HepG2 (cell line): ENCODE results near the gene GADD45B. TPM values are rescaled to one million over a fixed set of nuclear protein-coding genes. Genes with fewer than 3 reads are reported as not detected.

Experiments
- AGO2 ChIP-seq: fragments of 200-400 bp; formaldehyde crosslinking; optimal IDR thresholded peaks from 2 replicates; pipeline ENCODE3; 2017; ENCODE audit warnings: mild to moderate bottlenecking, low read depth, low read length, moderate library complexity
- ATM ChIP-seq: fragments of 450-650 bp; IDR thresholded peaks from 2 replicates; pipeline ENCODE4 v1.7.1; 2017; ENCODE audit warnings: mild to moderate bottlenecking, borderline replicate concordance
- E2F5 ChIP-seq: sonication (generic); formaldehyde crosslinking; conservative IDR thresholded peaks from 2 replicates; pipeline ENCODE4 v1.4.0; 2020; ENCODE audit warnings: missing genetic modification reagents
- JUNB ChIP-seq: sonication (generic); formaldehyde crosslinking; IDR thresholded peaks from 2 replicates; pipeline ENCODE4 v1.8.0; 2022; ENCODE audit warnings: missing genetic modification reagents, mild to moderate bottlenecking, borderline replicate concordance
- MTF1 ChIP-seq: sonication (generic); formaldehyde crosslinking; IDR thresholded peaks from 2 replicates; pipeline ENCODE4 v1.5.0; 2020; ENCODE audit warnings: missing genetic modification reagents
- NFIB ChIP-seq: sonication (generic); formaldehyde crosslinking; IDR thresholded peaks from 2 replicates; pipeline ENCODE4 v1.9.0; 2021; ENCODE audit warnings: missing genetic modification reagents, mild to moderate bottlenecking, borderline replicate concordance
- PHF8 ChIP-seq: sonication (generic); formaldehyde crosslinking; IDR thresholded peaks from 2 replicates; pipeline ENCODE4 v1.5.0; 2020; ENCODE audit warnings: missing genetic modification reagents
- RFX1 ChIP-seq: fragments of 450-650 bp; IDR thresholded peaks from 2 replicates; pipeline ENCODE4 v1.6.1; 2017
- SIN3A ChIP-seq: IDR thresholded peaks from 2 replicates; pipeline ENCODE4 v1.6.1; 2011; ENCODE audit warnings: low read depth, mild to moderate bottlenecking, control low read depth, low read length, borderline replicate concordance
- SIN3B ChIP-seq: fragments of 150-350 bp; IDR thresholded peaks from 2 replicates; pipeline ENCODE4 v1.6.1; 2014; ENCODE audit warnings: low read length
- ZFP1 ChIP-seq: IDR thresholded peaks from 2 replicates; pipeline ENCODE4 v1.6.1; 2016
- ZFP36L1 ChIP-seq: sonication (generic); formaldehyde crosslinking; IDR thresholded peaks from 2 replicates; pipeline ENCODE4 v1.8.0; 2022; ENCODE audit warnings: mild to moderate bottlenecking, missing genetic modification reagents, moderate library complexity
- ZNF180 ChIP-seq: sonication (generic); formaldehyde crosslinking; IDR thresholded peaks from 2 replicates; pipeline ENCODE4 v1.4.0; 2020; ENCODE audit warnings: low read depth, missing genetic modification reagents, borderline replicate concordance
- ZNF503 ChIP-seq: sonication (generic); formaldehyde crosslinking; IDR thresholded peaks from 2 replicates; pipeline ENCODE4 v1.4.0; 2020; ENCODE audit warnings: missing genetic modification reagents
- ZNF530 ChIP-seq: sonication (generic); formaldehyde crosslinking; IDR thresholded peaks from 2 replicates; pipeline ENCODE4 v1.5.0; 2020; ENCODE audit warnings: low read depth, mild to moderate bottlenecking, missing genetic modification reagents
- ZNF607 ChIP-seq: sonication (generic); formaldehyde crosslinking; IDR thresholded peaks from 2 replicates; pipeline ENCODE4 v1.5.1; 2020; ENCODE audit warnings: missing genetic modification reagents, mild to moderate bottlenecking, borderline replicate concordance
- ZNF609 ChIP-seq: sonication (generic); formaldehyde crosslinking; IDR thresholded peaks from 2 replicates; pipeline ENCODE4 v1.4.0; 2020; ENCODE audit warnings: mild to moderate bottlenecking, missing genetic modification reagents, borderline replicate concordance
- ZNF614 ChIP-seq: IDR thresholded peaks from 2 replicates; pipeline ENCODE4 v1.6.1; 2018; ENCODE audit warnings: missing biosample characterization, missing genetic modification reagents, inconsistent platforms, borderline replicate concordance
- ZNF660 ChIP-seq: sonication (generic); formaldehyde crosslinking; IDR thresholded peaks from 2 replicates; pipeline ENCODE4 v1.5.1; 2020; ENCODE audit warnings: mild to moderate bottlenecking, low read depth, missing genetic modification reagents, borderline replicate concordance
- ZNF777 ChIP-seq: sonication (generic); formaldehyde crosslinking; IDR thresholded peaks from 2 replicates; pipeline ENCODE4 v1.4.0; 2020; ENCODE audit warnings: missing genetic modification reagents
- ZNF841 ChIP-seq: sonication (generic); formaldehyde crosslinking; IDR thresholded peaks from 2 replicates; pipeline ENCODE4 v1.8.1; 2023; ENCODE audit warnings: missing genetic modification reagents, borderline replicate concordance
- ZSCAN20 ChIP-seq: sonication (generic); formaldehyde crosslinking; IDR thresholded peaks from 2 replicates; pipeline ENCODE4 v1.4.0; 2020; ENCODE audit warnings: missing genetic modification reagents, mild to moderate bottlenecking, borderline replicate concordance
- polyA plus RNA-seq, 8 experiments: library from polyadenylated mRNA; depleted of rRNA in 3 of 8; stranded (reverse) in 7 of 8; unstranded in 1 of 8; fragments of >200 nt; fragmentation: Illumina TruSeq in 4 of 8; extraction: Trizol in 4 of 8; gene quantifications; 2 replicates each; pipeline versions ENCODE4 v1.2.1 to v1.2.3, GENCODE V29; 2011 to 2016; ENCODE audit warnings: low read depth in 4 of 8, missing spikeins in 1 of 8, mixed read lengths in 1 of 8; ENCODE audit not compliant: insufficient read depth in 1 of 8
- total RNA-seq, 5 experiments: library from RNA; depleted of rRNA; stranded (reverse); fragments of >200 nt; fragmentation: Illumina TruSeq; extraction: Trizol; gene quantifications; 2 replicates each; pipeline ENCODE4 v1.2.3, GENCODE V29; 2016; ENCODE audit warnings: low read depth in 1 of 5

The GADD45B gene
- total and polyA plus RNA-seq, 2 of the 13 experiments (the other 11 are each of a cell fraction or from before 2014, with no cell fraction given), result 4.6 to 34.1 TPM

- TF ChIP-seq ZNF503 (0 out of 2 replicates have a peak, but pooled peaks have one; percentile 33), RFX1 (no peak), ATM (no peak), PHF8 (CRISPR knock-in tag) (no peak; the same call in 1 of the 2 replicates), ZNF660 (no peak), AGO2 (no peak), ZNF609 (CRISPR knock-in tag) (peak; percentile 57), E2F5 (CRISPR knock-in tag) (0 out of 2 replicates have a peak, but pooled peaks have one; percentile 50), SIN3A (peak; percentile 68; the same call in 1 of the 2 replicates), ZNF841 (CRISPR knock-in tag) (no peak), NFIB (CRISPR knock-in tag) (no peak), ZSCAN20 (CRISPR knock-in tag) (no peak), ZFP36L1 (CRISPR knock-in tag) (no peak), JUNB (CRISPR knock-in tag) (no peak), ZNF180 (CRISPR knock-in tag) (no peak), ZNF607 (CRISPR knock-in tag) (no peak), ZNF614 (CRISPR knock-in tag) (no peak), SIN3B (0 out of 2 replicates have a peak, but pooled peaks have one; percentile 28), ZFP1 (CRISPR knock-in tag) (no peak), MTF1 (CRISPR knock-in tag) (no peak), ZNF530 (CRISPR knock-in tag) (no peak), ZNF777 (CRISPR knock-in tag) (no peak; the same call in 1 of the 2 replicates)
Measured at GRCh38 chr19:2474232-2475017, 1.5 kb upstream of the GADD45B start (continued).
